NCI-H748 (cell line): ENCODE results near the gene OR1L6.
A peak's percentile ranks its signal among the peaks of the same experiment; 100 is the strongest.

ENCODE experiments used
- DNase-seq: peaks from one replicate; lab custom pipeline; 2025; ENCODE audit not compliant: unreplicated experiment; lab: John Stamatoyannopoulos, UW

The OR1L6 gene

GRCh38 chr9:122742003-122742402, at the start of gene OR1L6:
Gene OR1L6 (plus strand): TSS chr9:122742303. CDS start chr9:122749848, 7,545 bp downstream.
- no peak for DNase-seq

- no peak for DNase-seq
Observed at GRCh38 chr9:122695696-122696095, 46.4 kb upstream of the OR1L6 start.

- no peak for DNase-seq
Observed at GRCh38 chr9:122718038-122718437, 24.1 kb upstream of the OR1L6 start.

- no peak for DNase-seq
Observed at GRCh38 chr9:122719218-122719617, 22.9 kb upstream of the OR1L6 start.

GRCh38 chr9:122723690-122724089, 18.4 kb upstream of the OR1L6 start, which contains the start of gene OR1L4:
Gene OR1L4 (plus strand): TSS chr9:122723990. CDS start chr9:122723990, 0 bp downstream.
- DNase-seq = no peak

GRCh38 chr9:122754825-122755224, 12.7 kb downstream of the OR1L6 start:
- DNase-seq = no peak

GRCh38 chr9:122767817-122768216, 25.7 kb downstream of the OR1L6 start:
- no peak for DNase-seq

GRCh38 chr9:122777052-122777451, 34.9 kb downstream of the OR1L6 start:
- no peak for DNase-seq

GRCh38 chr9:122777935-122778627, 36.0 kb downstream of the OR1L6 start:
- DNase-seq = no peak

GRCh38 chr9:122779181-122779580, 37.1 kb downstream of the OR1L6 start:
- DNase-seq = no peak

- no peak for DNase-seq
Observed at GRCh38 chr9:122780026-122780425, 37.9 kb downstream of the OR1L6 start.

GRCh38 chr9:122781671-122782070, 39.6 kb downstream of the OR1L6 start:
- no peak for DNase-seq

- DNase-seq = no peak
Observed at GRCh38 chr9:122785269-122785668, 43.2 kb downstream of the OR1L6 start.

GRCh38 chr9:122786338-122786737, 44.2 kb downstream of the OR1L6 start:
- no peak for DNase-seq

- DNase-seq = no peak
Observed at GRCh38 chr9:122788831-122789230, 46.7 kb downstream of the OR1L6 start, which contains the start of gene OR5C1. Gene OR5C1 (plus strand): TSS chr9:122788933. CDS start chr9:122788933, 0 bp downstream.

GRCh38 chr9:122789256-122790046, 47.3 kb downstream of the OR1L6 start:
- no peak for DNase-seq

- DNase-seq = no peak
Observed at GRCh38 chr9:122791872-122792669, 50.0 kb downstream of the OR1L6 start.

- DNase-seq = peak; percentile 40
Observed at GRCh38 chr9:122797316-122798063, 55.4 kb downstream of the OR1L6 start.
